Mesendoderm (in vitro differentiated cells): ENCODE results near the gene MED16.
"Not testable (repeated sequence)": the region's sequence is repeated elsewhere in the genome, so short reads cannot be mapped to it uniquely, and the experiment has no call there.

Experiments
- DNase-seq: peaks from one replicate; pipeline ENCODE4 v3.0.0; 2013
- H2AK5ac ChIP-seq: 2 replicates; pipeline ENCODE4 v1.6.1; 2013; ENCODE audit warnings: low read length, inconsistent platforms
- H2BK120ac ChIP-seq: 2 replicates; pipeline ENCODE4 v1.6.1; 2013; ENCODE audit warnings: low read depth, mild to moderate bottlenecking, low read length, moderate library complexity, mixed read lengths
- H2BK15ac ChIP-seq: replicated peaks from 2 replicates; pipeline ENCODE4 v1.6.1; 2013; ENCODE audit warnings: low read depth, mild to moderate bottlenecking, moderate library complexity
- H2BK5ac ChIP-seq: 2 replicates; pipeline ENCODE4 v1.6.1; 2013; ENCODE audit warnings: low read length, inconsistent platforms
- H3K18ac ChIP-seq: 2 replicates; pipeline ENCODE4 v1.6.1; 2013; ENCODE audit warnings: mild to moderate bottlenecking, low read length, mixed read lengths
- H3K23ac ChIP-seq: one replicate; pipeline ENCODE4 v1.6.1; 2013; ENCODE audit warnings: low read length
- H3K27ac ChIP-seq: 2 replicates; pipeline ENCODE4 v1.5.1; 2013; ENCODE audit warnings: low read depth, mild to moderate bottlenecking, inconsistent platforms, low read length, moderate library complexity
- H3K27me3 ChIP-seq: 2 replicates; pipeline ENCODE4 v1.6.1; 2013; ENCODE audit warnings: low read length, control low read depth, mild to moderate bottlenecking, inconsistent platforms; ENCODE audit not compliant: insufficient read depth, poor library complexity
- H3K36me3 ChIP-seq: 2 replicates; pipeline ENCODE4 v1.6.1; 2013; ENCODE audit warnings: low read length, inconsistent platforms; ENCODE audit not compliant: control insufficient read depth, insufficient read depth
- H3K4ac ChIP-seq: one replicate; pipeline ENCODE4 v1.6.1; 2013; ENCODE audit warnings: low read depth, mild to moderate bottlenecking, low read length, moderate library complexity
- H3K4me1 ChIP-seq: 2 replicates; pipeline ENCODE4 v1.6.1; 2013; ENCODE audit warnings: low read depth, low read length, inconsistent platforms; ENCODE audit not compliant: control insufficient read depth
- H3K4me2 ChIP-seq: 2 replicates; pipeline ENCODE4 v1.6.1; 2013; ENCODE audit warnings: low read length
- H3K4me3 ChIP-seq: 2 replicates; pipeline ENCODE4 v1.5.1; 2013; ENCODE audit warnings: mild to moderate bottlenecking, low read length
- H3K56ac ChIP-seq: one replicate; pipeline ENCODE4 v1.6.1; 2013; ENCODE audit warnings: low read length
- H3K79me1 ChIP-seq: 2 replicates; pipeline ENCODE4 v1.6.1; 2013; ENCODE audit warnings: low read length, inconsistent platforms
- H3K79me2 ChIP-seq: 2 replicates; pipeline ENCODE4 v1.6.1; 2013; ENCODE audit warnings: mild to moderate bottlenecking, low read length; ENCODE audit not compliant: control insufficient read depth, insufficient read depth
- H3K9ac ChIP-seq: 2 replicates; pipeline ENCODE4 v1.6.1; 2013; ENCODE audit warnings: low read length, inconsistent platforms
- H4K5ac ChIP-seq: one replicate; pipeline ENCODE4 v1.6.1; 2013; ENCODE audit warnings: low read length
- H4K8ac ChIP-seq: one replicate; pipeline ENCODE4 v1.6.1; 2013; ENCODE audit warnings: low read depth, mild to moderate bottlenecking, control low read depth, low read length, moderate library complexity
- WGBS: extraction: QIAGEN DNeasy Blood & Tissue Kit; methylation state at CpG from one replicate; pipeline ENCODE4 v1.1.7; 2013; ENCODE audit warnings: low lambda C conversion rate, missing lambda C conversion rate; ENCODE audit not compliant: insufficient coverage; ENCODE audit errors: extremely low coverage; 5-methylcytosine and 5-hydroxymethylcytosine counted together

Gene MED16

GRCh38 chr19:879711-880438 lies 13.1 kb downstream of the MED16 start:
- Histone ChIP-seq H3K27me3 (no peaks in the 10 kb centered on the region), H3K36me3 (peaks cover 1% of the 10 kb centered on the region), H3K4me3 (no peak overlapping the region), H2AK5ac (no peak overlapping the region), H3K18ac (no peak overlapping the region), H3K9ac (no peak overlapping the region), H3K4ac (no peak overlapping the region), H3K4me1 (no peaks in the 10 kb centered on the region), H4K5ac (no peak overlapping the region), H4K8ac (no peak overlapping the region), H3K56ac (no peak overlapping the region), H2BK5ac (no peak overlapping the region), H3K23ac (no peak overlapping the region), H3K27ac (no peak overlapping the region), H3K79me2 (no peaks in the 10 kb centered on the region), H2BK15ac (no peak overlapping the region), H2BK120ac (no peak overlapping the region), H3K4me2 (no peak overlapping the region), H3K79me1 (no peaks in the 10 kb centered on the region)
- DNase-seq = no peak
- WGBS = no CpG with 5 or more reads among the region's 37 CpGs

- H3K36me3 ChIP-seq, H2AK5ac ChIP-seq, H3K9ac ChIP-seq, H3K4ac ChIP-seq, H4K5ac ChIP-seq, H3K56ac ChIP-seq, H2BK5ac ChIP-seq, H4K8ac ChIP-seq, H3K27me3 ChIP-seq, H3K18ac ChIP-seq, H3K4me3 ChIP-seq, H3K27ac ChIP-seq, H2BK120ac ChIP-seq, H3K79me1 ChIP-seq, H3K4me2 ChIP-seq, H3K79me2 ChIP-seq, DNase-seq, H3K4me1 ChIP-seq, H3K23ac ChIP-seq, H2BK15ac ChIP-seq: not testable (repeated sequence)
- WGBS = no CpG with 5 or more reads among the region's 24 CpGs
These were observed 14.0 kb downstream of the MED16 start for GRCh38 chr19:878751-879561.

GRCh38 chr19:877992-878660 lies 14.9 kb downstream of the MED16 start:
- not testable (repeated sequence) for H4K5ac ChIP-seq, H3K4ac ChIP-seq, H3K36me3 ChIP-seq, H3K4me2 ChIP-seq, H3K18ac ChIP-seq, H3K27me3 ChIP-seq, H2BK120ac ChIP-seq, H3K4me3 ChIP-seq, DNase-seq, H4K8ac ChIP-seq, H3K4me1 ChIP-seq, H3K79me1 ChIP-seq, H3K23ac ChIP-seq, H3K27ac ChIP-seq, H3K9ac ChIP-seq, H3K56ac ChIP-seq, H2BK15ac ChIP-seq, H2BK5ac ChIP-seq, H3K79me2 ChIP-seq, H2AK5ac ChIP-seq
- WGBS = no CpG with 5 or more reads among the region's 23 CpGs

GRCh38 chr19:876780-877314 lies 16.1 kb downstream of the MED16 start:
- Histone ChIP-seq H3K79me1 (no peaks in the 10 kb centered on the region), H4K5ac (no peak overlapping the region), H2BK5ac (no peak overlapping the region), H2AK5ac (no peak overlapping the region), H3K4ac (no peak overlapping the region), H3K4me2 (no peak overlapping the region), H3K4me3 (no peak overlapping the region), H3K27me3 (no peaks in the 10 kb centered on the region), H2BK120ac (no peak overlapping the region), H4K8ac (no peak overlapping the region), H3K36me3 (peaks cover 1% of the 10 kb centered on the region), H3K79me2 (no peaks in the 10 kb centered on the region), H2BK15ac (no peak overlapping the region), H3K27ac (no peak overlapping the region), H3K23ac (no peak overlapping the region), H3K9ac (no peak overlapping the region), H3K56ac (no peak overlapping the region), H3K4me1 (no peaks in the 10 kb centered on the region), H3K18ac (no peak overlapping the region)
- DNase-seq = no peak
- no CpG with 5 or more reads among the region's 29 CpGs for WGBS

GRCh38 chr19:876089-876488 lies 16.9 kb downstream of the MED16 start:
- no peak overlapping the region for H3K4me2 ChIP-seq
- H3K27ac ChIP-seq = no peak overlapping the region
- H2AK5ac ChIP-seq = no peak overlapping the region
- no peak overlapping the region for H3K23ac ChIP-seq
- no peak overlapping the region for H2BK5ac ChIP-seq
- no peak overlapping the region for H2BK15ac ChIP-seq
- no peaks in the 10 kb centered on the region for H3K79me2 ChIP-seq
- H2BK120ac ChIP-seq = no peak overlapping the region
- H4K5ac ChIP-seq = no peak overlapping the region
- H3K27me3 ChIP-seq = no peaks in the 10 kb centered on the region
- no CpG with 5 or more reads among the region's 18 CpGs for WGBS
- H3K56ac ChIP-seq = no peak overlapping the region
- H3K36me3 ChIP-seq = peaks cover 1% of the 10 kb centered on the region
- H3K79me1 ChIP-seq = no peaks in the 10 kb centered on the region
- no peak overlapping the region for H3K18ac ChIP-seq
- no peaks in the 10 kb centered on the region for H3K4me1 ChIP-seq
- H3K4me3 ChIP-seq = no peak overlapping the region
- H4K8ac ChIP-seq = no peak overlapping the region
- no peak overlapping the region for H3K9ac ChIP-seq
- no peak for DNase-seq
- no peak overlapping the region for H3K4ac ChIP-seq
